Endodermal cell (in vitro differentiated cells): ENCODE data around the gene SAFB2. TPM values are rescaled to one million over a fixed set of nuclear protein-coding genes. Genes with fewer than 3 reads are reported as not detected.

Experiments used
- DNase-seq: peaks from one replicate; pipeline ENCODE4 v3.0.0-alpha.2; 2017
- H3K27ac ChIP-seq: 2 replicates; pipeline ENCODE4 v1.5.1; 2013; ENCODE audit warnings: mild to moderate bottlenecking, low read depth, low read length, moderate library complexity
- H3K27me3 ChIP-seq: 2 replicates; pipeline ENCODE4 v1.6.1; 2013; ENCODE audit warnings: mild to moderate bottlenecking, low read length, moderate library complexity; ENCODE audit not compliant: insufficient read depth, control insufficient read depth, poor library complexity, severe bottlenecking
- H3K36me3 ChIP-seq: 2 replicates; pipeline ENCODE4 v1.7.0; 2013; ENCODE audit warnings: mild to moderate bottlenecking, low read length, moderate library complexity; ENCODE audit not compliant: control insufficient read depth, insufficient read depth
- H3K4me1 ChIP-seq: one replicate; pipeline ENCODE4 v1.7.0; 2013; ENCODE audit warnings: low read length; ENCODE audit not compliant: control insufficient read depth, insufficient read depth
- H3K4me3 ChIP-seq: 2 replicates; pipeline ENCODE4 v1.5.1; 2013; ENCODE audit warnings: mild to moderate bottlenecking, low read length, moderate library complexity
- H3K9ac ChIP-seq: 2 replicates; pipeline ENCODE4 v1.6.1; 2013; ENCODE audit warnings: mild to moderate bottlenecking, low read length, moderate library complexity; ENCODE audit not compliant: poor library complexity, severe bottlenecking; ENCODE audit errors: extremely low read depth
- H3K9me3 ChIP-seq: 2 replicates; pipeline ENCODE4 v1.6.1; 2013; ENCODE audit warnings: mild to moderate bottlenecking, low read length, moderate library complexity; ENCODE audit not compliant: control insufficient read depth
- H3K27ac Mint-ChIP-seq: 2 replicates; pipeline ENCODE4 v1.8.0; 2020; ENCODE audit warnings: mixed read lengths
- H3K27me3 Mint-ChIP-seq: 2 replicates; pipeline ENCODE4 v1.8.0; 2021; ENCODE audit warnings: mild to moderate bottlenecking, mixed read lengths; ENCODE audit not compliant: insufficient read depth
- H3K36me3 Mint-ChIP-seq: 2 replicates; pipeline ENCODE4 v1.8.0; 2020; ENCODE audit warnings: low read depth, mixed read lengths
- H3K4me1 Mint-ChIP-seq: 2 replicates; pipeline ENCODE4 v1.8.0; 2020; ENCODE audit warnings: mixed read lengths
- H3K4me3 Mint-ChIP-seq: 2 replicates; pipeline ENCODE4 v1.8.0; 2020; ENCODE audit warnings: mild to moderate bottlenecking, moderate library complexity, mixed read lengths
- H3K9me3 Mint-ChIP-seq: 2 replicates; pipeline ENCODE4 v1.8.0; 2020; ENCODE audit warnings: mild to moderate bottlenecking, mixed read lengths
- CTCF ChIP-seq: fragments of 200-600 bp; sonication (generic); conservative IDR thresholded peaks from 2 replicates; pipeline ENCODE4 v1.5.0; 2021; ENCODE audit warnings: antibody characterized with exemption, mild to moderate bottlenecking
- WGBS, 2 experiments: methylation state at CpG; one replicate each; pipeline versions ENCODE4 v1.1.5 to v1.1.7; 2013; ENCODE audit warnings: missing lambda C conversion rate in 2 of 2, mixed read lengths in 1 of 2; ENCODE audit not compliant: insufficient coverage in 1 of 2, insufficient read length in 1 of 2; 5-methylcytosine and 5-hydroxymethylcytosine counted together
- total RNA-seq, 2 donors: library from RNA; stranded (reverse); fragmentation: NEBNext Ultra II Directional in 1 of 2; extraction: Animal tissue kit (Norgen Biotek cat#: 25700) in 1 of 2; gene quantifications; 2 replicates in 1 of 2; 3 replicates in 1 of 2; pipeline ENCODE4 v1.2.1, GENCODE V29; 2021

The SAFB2 gene
- total RNA-seq, 2 donors from 2014 or later: 69.2 to 74.6 TPM

- Histone ChIP-seq H3K27me3 (no peaks in the 10 kb centered on the region), H3K9ac (no peak overlapping the region), H3K9me3 (no peaks in the 10 kb centered on the region), H3K27ac (no peak overlapping the region), H3K4me3 (no peak overlapping the region), H3K4me1 (no peaks in the 10 kb centered on the region), H3K36me3 (peaks cover 89% of the 10 kb centered on the region)
- H3K4me1 Mint-ChIP-seq: no peaks in the 10 kb centered on the region
- no peaks in the 10 kb centered on the region for H3K27me3 Mint-ChIP-seq
- H3K36me3 Mint-ChIP-seq: peaks cover 69% of the 10 kb centered on the region
- H3K9me3 Mint-ChIP-seq: no peaks in the 10 kb centered on the region
- no peak for DNase-seq
- no peak overlapping the region for H3K27ac Mint-ChIP-seq
- no peak for TF ChIP-seq CTCF
- 96% methylated on average over 2 to 5 of the region's 5 CpGs for WGBS, 2 experiments
- no peak overlapping the region for H3K4me3 Mint-ChIP-seq
These were observed 32.8 kb upstream of the SAFB2 start for GRCh38 chr19:5655412-5655811.

- H3K9ac ChIP-seq: no peak overlapping the region
- H3K27me3 ChIP-seq: no peaks in the 10 kb centered on the region
- Mint-ChIP-seq H3K4me1 (no peaks in the 10 kb centered on the region), H3K36me3 (peaks cover 74% of the 10 kb centered on the region), H3K27me3 (no peaks in the 10 kb centered on the region), H3K4me3 (no peak overlapping the region), H3K27ac (no peak overlapping the region), H3K9me3 (no peaks in the 10 kb centered on the region)
- H3K4me3 ChIP-seq: no peak overlapping the region
- no peak for TF ChIP-seq CTCF
- no peak for DNase-seq
- H3K4me1 ChIP-seq: no peaks in the 10 kb centered on the region
- peaks cover 89% of the 10 kb centered on the region for H3K36me3 ChIP-seq
- H3K27ac ChIP-seq: no peak overlapping the region
- no peaks in the 10 kb centered on the region for H3K9me3 ChIP-seq
- 90 to 92% methylated on average over 5 of the region's 5 CpGs for WGBS, 2 experiments
These were observed 32.4 kb upstream of the SAFB2 start for GRCh38 chr19:5654931-5655330.

GRCh38 chr19:5652261-5652660 lies 29.7 kb upstream of the SAFB2 start:
- Mint-ChIP-seq H3K4me1 (no peaks in the 10 kb centered on the region), H3K4me3 (no peak overlapping the region), H3K27ac (no peak overlapping the region), H3K36me3 (peaks cover 75% of the 10 kb centered on the region), H3K27me3 (no peaks in the 10 kb centered on the region), H3K9me3 (no peaks in the 10 kb centered on the region)
- no peak for DNase-seq
- Histone ChIP-seq H3K27ac (no peak overlapping the region), H3K27me3 (no peaks in the 10 kb centered on the region), H3K9ac (no peak overlapping the region), H3K36me3 (peaks cover 88% of the 10 kb centered on the region), H3K9me3 (no peaks in the 10 kb centered on the region), H3K4me3 (no peak overlapping the region), H3K4me1 (no peaks in the 10 kb centered on the region)
- TF ChIP-seq CTCF: no peak
- 92 to 95% methylated on average over 7 to 10 of the region's 10 CpGs for WGBS, 2 experiments
